ENCODE data around the gene FMO3.

Gene FMO3

DNA sequence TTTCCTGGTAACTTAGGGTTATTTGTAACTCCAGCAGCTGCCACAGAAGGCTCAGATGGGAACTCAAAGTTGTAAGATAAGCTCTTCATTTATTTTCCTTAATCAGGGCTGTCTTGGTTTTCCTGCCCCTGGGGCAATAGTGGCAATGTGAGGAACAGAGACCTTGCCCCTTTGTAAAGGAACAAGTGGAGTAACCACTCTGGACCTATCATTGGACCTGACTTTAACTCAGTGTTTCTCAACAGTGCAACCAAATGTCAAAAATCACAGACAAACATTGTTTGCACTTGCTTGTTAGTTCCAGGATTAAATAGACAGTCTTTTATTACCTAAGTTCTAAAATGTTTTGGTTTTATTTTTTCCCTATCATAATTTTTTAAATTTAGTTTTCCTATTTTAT lies 2.8 kb upstream of the FMO3 start:
- Histone ChIP-seq H3K18ac (ENCODE audit: low read length) (no peak overlapping the region), H3K23ac (ENCODE audit: low read length) (no peak overlapping the region), H2AK5ac (ENCODE audit: low read length) (no peak overlapping the region), H3K4me1 (ENCODE audit: control insufficient read depth in 1 of 2, insufficient read depth in 2 of 2, low read length in 2 of 2) (no peaks in the 10 kb centered on the region), H4K8ac (ENCODE audit: low read depth, low read length) (no peak overlapping the region), H3K9me3 (ENCODE audit: insufficient read depth, low read depth, low read length) (no peaks in the 10 kb centered on the region), H4K12ac (ENCODE audit: low read depth, low read length) (no peak overlapping the region), H3K4me2 (ENCODE audit: low read length) (no peak overlapping the region), H3K27ac (ENCODE audit: low read depth, low read length) (no peak overlapping the region), H2BK12ac (ENCODE audit: low read length) (no peak overlapping the region), H3K14ac (ENCODE audit: low read length) (no peak overlapping the region), H4K91ac (ENCODE audit: low read depth, low read length) (no peak overlapping the region), H3K4me3 (ENCODE audit: low read depth, low read length) (no peak overlapping the region), H3K36me3 (ENCODE audit: control insufficient read depth in 1 of 2, insufficient read depth in 2 of 2, low read length in 2 of 2) (no peaks in the 10 kb centered on the region), H3K27me3 (ENCODE audit: insufficient read depth, low read length) (no peaks in the 10 kb centered on the region), H3K4ac (ENCODE audit: low read depth, low read length) (no peak overlapping the region), H3K79me2 (ENCODE audit: control insufficient read depth, insufficient read depth, low read length, poor library complexity) (no peaks in the 10 kb centered on the region), H2AFZ (ENCODE audit: insufficient read depth, low read length, poor library complexity) (no peak overlapping the region), H2BK5ac (ENCODE audit: low read depth, low read length, poor library complexity) (no peak overlapping the region), H2BK120ac (ENCODE audit: insufficient read depth, low read length, poor library complexity) (no peak overlapping the region), H3K79me1 (ENCODE audit: low read length) (no peaks in the 10 kb centered on the region), H3K9ac (ENCODE audit: low read length) (no peak overlapping the region)
- DNase-seq = no peak

DNA sequence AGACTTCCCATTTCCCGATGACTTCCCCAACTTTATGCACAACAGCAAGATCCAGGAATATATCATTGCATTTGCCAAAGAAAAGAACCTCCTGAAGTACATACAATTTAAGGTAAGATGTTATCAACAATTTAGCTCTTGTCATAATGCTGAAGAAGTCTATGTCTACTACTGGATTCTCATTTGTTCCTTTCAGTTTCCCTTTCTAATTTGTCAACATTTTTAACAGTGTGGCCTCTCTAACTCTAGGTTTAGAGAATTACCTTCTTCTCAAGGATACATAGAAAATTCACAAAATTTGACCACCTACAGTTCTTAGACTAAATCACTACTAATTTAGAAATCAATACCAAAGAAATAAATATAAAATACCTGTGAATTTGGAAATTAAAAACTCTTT lies 13.2 kb downstream of the FMO3 start:
- no peaks in the 10 kb centered on the region for H3K4me1 ChIP-seq (ENCODE audit: control insufficient read depth in 1 of 2, insufficient read depth in 2 of 2, low read length in 2 of 2)
- no peak overlapping the region for H4K8ac ChIP-seq (ENCODE audit: low read depth, low read length)
- H2BK12ac ChIP-seq (ENCODE audit: low read length) = no peak overlapping the region
- H3K27me3 ChIP-seq (ENCODE audit: insufficient read depth, low read length) = no peaks in the 10 kb centered on the region
- no peak overlapping the region for H3K4me3 ChIP-seq (ENCODE audit: low read depth, low read length)
- H4K12ac ChIP-seq (ENCODE audit: low read depth, low read length) = no peak overlapping the region
- H3K14ac ChIP-seq (ENCODE audit: low read length) = no peak overlapping the region
- no peak overlapping the region for H2AFZ ChIP-seq (ENCODE audit: insufficient read depth, low read length, poor library complexity)
- H3K9ac ChIP-seq (ENCODE audit: low read length) = no peak overlapping the region
- no peaks in the 10 kb centered on the region for H3K79me1 ChIP-seq (ENCODE audit: low read length)
- no peak overlapping the region for H2BK120ac ChIP-seq (ENCODE audit: insufficient read depth, low read length, poor library complexity)
- H3K4ac ChIP-seq (ENCODE audit: low read depth, low read length) = no peak overlapping the region
- WGBS (ENCODE audit: extremely low coverage, insufficient coverage, insufficient read length) = no CpG with 5 or more reads among the region's 1 CpG
- H3K18ac ChIP-seq (ENCODE audit: low read length) = no peak overlapping the region
- no peak overlapping the region for H3K27ac ChIP-seq (ENCODE audit: low read depth, low read length)
- H4K91ac ChIP-seq (ENCODE audit: low read depth, low read length) = no peak overlapping the region
- H3K36me3 ChIP-seq (ENCODE audit: control insufficient read depth in 1 of 2, insufficient read depth in 2 of 2, low read length in 2 of 2) = no peaks in the 10 kb centered on the region
- no peak overlapping the region for H3K23ac ChIP-seq (ENCODE audit: low read length)
- H3K79me2 ChIP-seq (ENCODE audit: control insufficient read depth, insufficient read depth, low read length, poor library complexity) = no peaks in the 10 kb centered on the region
- H2BK5ac ChIP-seq (ENCODE audit: low read depth, low read length, poor library complexity) = no peak overlapping the region
- H3K9me3 ChIP-seq (ENCODE audit: insufficient read depth, low read depth, low read length) = no peaks in the 10 kb centered on the region
- H3K4me2 ChIP-seq (ENCODE audit: low read length) = no peak overlapping the region
- DNase-seq = no peak
- H2AK5ac ChIP-seq (ENCODE audit: low read length) = no peak overlapping the region

- no peak overlapping the region for H3K4me3 ChIP-seq (ENCODE audit: low read depth, low read length)
- H3K9ac ChIP-seq (ENCODE audit: low read length) = no peak overlapping the region
- DNase-seq = no peak
- no peak overlapping the region for H3K27ac ChIP-seq (ENCODE audit: low read depth, low read length)
- no peaks in the 10 kb centered on the region for H3K4me1 ChIP-seq (ENCODE audit: control insufficient read depth in 1 of 2, insufficient read depth in 2 of 2, low read length in 2 of 2)
- no peak overlapping the region for H4K91ac ChIP-seq (ENCODE audit: low read depth, low read length)
- H2AFZ ChIP-seq (ENCODE audit: insufficient read depth, low read length, poor library complexity) = no peak overlapping the region
- H3K4ac ChIP-seq (ENCODE audit: low read depth, low read length) = no peak overlapping the region
- H3K79me1 ChIP-seq (ENCODE audit: low read length) = no peaks in the 10 kb centered on the region
- no peaks in the 10 kb centered on the region for H3K9me3 ChIP-seq (ENCODE audit: insufficient read depth, low read depth, low read length)
- H4K8ac ChIP-seq (ENCODE audit: low read depth, low read length) = no peak overlapping the region
- WGBS (ENCODE audit: extremely low coverage, insufficient coverage, insufficient read length) = no CpG with 5 or more reads among the region's 3 CpGs
- H3K18ac ChIP-seq (ENCODE audit: low read length) = no peak overlapping the region
- H2BK12ac ChIP-seq (ENCODE audit: low read length) = no peak overlapping the region
- H3K79me2 ChIP-seq (ENCODE audit: control insufficient read depth, insufficient read depth, low read length, poor library complexity) = no peaks in the 10 kb centered on the region
- H2BK5ac ChIP-seq (ENCODE audit: low read depth, low read length, poor library complexity) = no peak overlapping the region
- no peak overlapping the region for H2AK5ac ChIP-seq (ENCODE audit: low read length)
- H3K4me2 ChIP-seq (ENCODE audit: low read length) = no peak overlapping the region
- no peak overlapping the region for H3K23ac ChIP-seq (ENCODE audit: low read length)
- H3K14ac ChIP-seq (ENCODE audit: low read length) = no peak overlapping the region
- H3K36me3 ChIP-seq (ENCODE audit: control insufficient read depth in 1 of 2, insufficient read depth in 2 of 2, low read length in 2 of 2) = no peaks in the 10 kb centered on the region
- H3K27me3 ChIP-seq (ENCODE audit: insufficient read depth, low read length) = no peaks in the 10 kb centered on the region
- H2BK120ac ChIP-seq (ENCODE audit: insufficient read depth, low read length, poor library complexity) = no peak overlapping the region
- no peak overlapping the region for H4K12ac ChIP-seq (ENCODE audit: low read depth, low read length)
Observed at GRCh38 chr1:171107262-171107940, 16.7 kb downstream of the FMO3 start.

DNA sequence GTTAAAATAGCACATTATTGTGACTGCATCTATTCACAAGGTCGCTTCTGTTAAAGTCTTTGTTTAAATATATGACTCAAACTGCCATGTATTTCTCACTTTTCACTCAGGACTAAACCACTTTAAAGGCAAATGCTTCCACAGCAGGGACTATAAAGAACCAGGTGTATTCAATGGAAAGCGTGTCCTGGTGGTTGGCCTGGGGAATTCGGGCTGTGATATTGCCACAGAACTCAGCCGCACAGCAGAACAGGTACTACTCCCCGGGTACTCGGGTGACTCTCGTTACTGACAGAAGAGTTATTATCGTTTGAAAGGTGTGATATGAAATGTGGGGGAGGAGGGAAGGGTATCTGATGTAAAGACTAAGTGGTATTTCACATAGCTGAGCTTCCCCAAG lies 17.3 kb downstream of the FMO3 start:
- Histone ChIP-seq H2BK12ac (ENCODE audit: low read length) (no peak overlapping the region), H3K79me2 (ENCODE audit: control insufficient read depth, insufficient read depth, low read length, poor library complexity) (no peaks in the 10 kb centered on the region), H3K36me3 (ENCODE audit: control insufficient read depth in 1 of 2, insufficient read depth in 2 of 2, low read length in 2 of 2) (no peaks in the 10 kb centered on the region), H3K23ac (ENCODE audit: low read length) (no peak overlapping the region), H3K27me3 (ENCODE audit: insufficient read depth, low read length) (no peaks in the 10 kb centered on the region), H3K79me1 (ENCODE audit: low read length) (no peaks in the 10 kb centered on the region), H2AK5ac (ENCODE audit: low read length) (no peak overlapping the region), H4K12ac (ENCODE audit: low read depth, low read length) (no peak overlapping the region), H3K27ac (ENCODE audit: low read depth, low read length) (no peak overlapping the region), H3K18ac (ENCODE audit: low read length) (no peak overlapping the region), H3K4me2 (ENCODE audit: low read length) (no peak overlapping the region), H4K8ac (ENCODE audit: low read depth, low read length) (no peak overlapping the region), H3K9me3 (ENCODE audit: insufficient read depth, low read depth, low read length) (no peaks in the 10 kb centered on the region), H4K91ac (ENCODE audit: low read depth, low read length) (no peak overlapping the region), H2BK120ac (ENCODE audit: insufficient read depth, low read length, poor library complexity) (no peak overlapping the region), H2AFZ (ENCODE audit: insufficient read depth, low read length, poor library complexity) (no peak overlapping the region), H3K9ac (ENCODE audit: low read length) (no peak overlapping the region), H3K4me1 (ENCODE audit: control insufficient read depth in 1 of 2, insufficient read depth in 2 of 2, low read length in 2 of 2) (no peaks in the 10 kb centered on the region), H3K14ac (ENCODE audit: low read length) (no peak overlapping the region), H3K4me3 (ENCODE audit: low read depth, low read length) (no peak overlapping the region), H3K4ac (ENCODE audit: low read depth, low read length) (no peak overlapping the region), H2BK5ac (ENCODE audit: low read depth, low read length, poor library complexity) (no peak overlapping the region)
- DNase-seq = no peak
- WGBS (ENCODE audit: extremely low coverage, insufficient coverage, insufficient read length) = 100% methylated on average over 1 of the region's 8 CpGs
